ENCODE results near the gene TRMT6. TPM values are rescaled to one million over a fixed set of nuclear protein-coding genes. Genes with fewer than 3 reads are reported as not detected.

The TRMT6 gene
- total RNA-seq, 1 donor from 2014 or later: 9.6 TPM

DNA sequence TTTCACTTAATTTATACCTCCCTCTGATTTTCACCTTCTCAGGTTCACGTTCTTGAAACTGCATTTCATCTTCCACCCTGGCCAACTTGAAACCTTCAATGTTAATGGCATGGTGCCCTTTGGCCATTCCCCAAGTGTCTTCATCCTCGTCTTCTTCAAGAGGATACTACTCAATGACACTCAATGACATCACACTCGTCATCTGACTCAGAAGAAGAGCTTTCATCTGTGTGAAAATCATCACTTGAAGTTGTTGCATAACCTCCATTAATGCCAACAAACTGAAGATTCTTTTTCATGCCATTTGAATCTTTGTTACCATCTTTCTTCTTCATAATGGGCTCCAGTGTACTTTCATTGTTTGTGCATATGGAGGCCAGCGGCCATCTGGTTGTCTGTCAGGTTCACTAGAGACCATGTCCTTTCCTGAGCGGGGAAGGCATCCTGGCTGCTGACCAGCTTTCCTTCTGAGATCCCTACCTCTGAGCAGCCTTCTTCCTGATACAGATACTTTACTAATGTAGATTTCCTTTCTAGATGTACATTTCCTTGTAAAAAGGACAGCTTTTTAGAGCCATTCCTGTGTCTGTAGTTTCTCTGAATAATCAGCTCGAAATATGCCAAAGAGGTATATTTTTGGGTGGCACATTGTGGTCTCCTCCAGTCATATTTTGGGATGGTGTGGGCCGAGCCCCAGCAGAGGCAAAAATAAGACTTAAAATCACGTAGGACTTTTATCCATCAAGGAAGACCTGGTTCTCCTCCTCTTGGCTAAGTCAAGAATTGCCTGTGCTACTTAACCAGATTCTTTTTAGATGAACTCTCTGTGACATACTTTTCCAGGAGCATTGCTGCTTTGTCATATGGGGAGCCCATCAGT is 21.3 kb downstream of the TRMT6 start:
- Histone ChIP-seq H3K4me3 (no peak overlapping the region), H3K36me3 (no peaks in the 10 kb centered on the region), H3K4me1 (no peaks in the 10 kb centered on the region), H3K27ac (no peak overlapping the region), H3K27me3 (no peaks in the 10 kb centered on the region), H3K9me3 (no peaks in the 10 kb centered on the region)
- intact Hi-C loops (cut with DNase I): no loop called here
- TF ChIP-seq POLR2AphosphoS5 (IDR thresholded peaks at IDR 0.05; ENCODE audit: insufficient read depth in 1 of 2, low read depth in 1 of 2) (no peak), POLR2A (IDR thresholded peaks at IDR 0.05) (no peak)
- TF ChIP-seq, protein P1, sequence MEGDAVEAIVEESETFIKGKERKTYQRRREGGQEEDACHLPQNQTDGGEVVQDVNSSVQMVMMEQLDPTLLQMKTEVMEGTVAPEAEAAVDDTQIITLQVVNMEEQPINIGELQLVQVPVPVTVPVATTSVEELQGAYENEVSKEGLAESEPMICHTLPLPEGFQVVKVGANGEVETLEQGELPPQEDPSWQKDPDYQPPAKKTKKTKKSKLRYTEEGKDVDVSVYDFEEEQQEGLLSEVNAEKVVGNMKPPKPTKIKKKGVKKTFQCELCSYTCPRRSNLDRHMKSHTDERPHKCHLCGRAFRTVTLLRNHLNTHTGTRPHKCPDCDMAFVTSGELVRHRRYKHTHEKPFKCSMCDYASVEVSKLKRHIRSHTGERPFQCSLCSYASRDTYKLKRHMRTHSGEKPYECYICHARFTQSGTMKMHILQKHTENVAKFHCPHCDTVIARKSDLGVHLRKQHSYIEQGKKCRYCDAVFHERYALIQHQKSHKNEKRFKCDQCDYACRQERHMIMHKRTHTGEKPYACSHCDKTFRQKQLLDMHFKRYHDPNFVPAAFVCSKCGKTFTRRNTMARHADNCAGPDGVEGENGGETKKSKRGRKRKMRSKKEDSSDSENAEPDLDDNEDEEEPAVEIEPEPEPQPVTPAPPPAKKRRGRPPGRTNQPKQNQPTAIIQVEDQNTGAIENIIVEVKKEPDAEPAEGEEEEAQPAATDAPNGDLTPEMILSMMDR (IDR thresholded peaks at IDR 0.05): no peak
- DNase-seq (ENCODE audit: extremely low spot score in 2 of 2): no peak

DNA sequence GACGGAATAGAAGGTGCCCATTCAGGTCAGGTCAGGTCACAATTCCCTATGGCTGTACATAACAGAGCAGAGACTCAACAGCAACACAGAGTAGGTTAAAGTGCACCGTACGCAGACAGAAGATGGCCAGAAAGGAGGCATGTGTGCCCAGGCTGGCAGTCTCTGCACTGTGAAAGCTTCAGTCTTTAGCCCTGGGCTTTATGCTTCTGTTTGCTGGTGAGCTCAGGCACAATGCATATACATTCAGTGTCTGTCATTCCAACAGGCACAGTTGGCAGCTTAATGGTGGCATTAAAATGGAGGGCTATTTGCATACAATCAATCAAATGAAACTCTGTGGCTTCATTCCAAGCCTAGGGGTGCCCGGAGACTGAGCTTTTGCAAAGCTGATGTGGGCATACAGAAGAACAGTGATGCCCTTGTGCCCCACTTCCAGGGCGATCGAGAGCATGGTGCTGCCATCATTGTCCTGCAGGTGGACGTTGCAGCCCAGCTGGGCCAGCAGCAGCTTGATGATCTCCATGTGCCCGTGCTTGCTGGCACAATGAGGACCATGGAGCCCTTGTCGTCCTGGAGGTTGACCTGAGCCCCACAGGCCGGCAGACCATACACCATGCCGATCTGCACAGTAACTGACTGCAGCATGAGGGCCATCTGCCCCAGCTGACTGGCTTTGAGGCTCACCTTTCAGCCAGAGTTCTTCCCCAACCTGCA is 22.4 kb downstream of the TRMT6 start:
- Histone ChIP-seq H3K4me3 (no peak overlapping the region), H3K4me1 (no peaks in the 10 kb centered on the region), H3K27ac (no peak overlapping the region), H3K36me3 (no peaks in the 10 kb centered on the region), H3K27me3 (no peaks in the 10 kb centered on the region), H3K9me3 (no peaks in the 10 kb centered on the region)
- TF ChIP-seq POLR2AphosphoS5 (IDR thresholded peaks at IDR 0.05; ENCODE audit: insufficient read depth in 1 of 2, low read depth in 1 of 2): no peak
- no peak for TF ChIP-seq POLR2A (IDR thresholded peaks at IDR 0.05)
- TF ChIP-seq, protein P1 (IDR thresholded peaks at IDR 0.05): no peak
- no peak for DNase-seq (ENCODE audit: extremely low spot score in 2 of 2)
- intact Hi-C loops (cut with DNase I): no loop called here

DNA sequence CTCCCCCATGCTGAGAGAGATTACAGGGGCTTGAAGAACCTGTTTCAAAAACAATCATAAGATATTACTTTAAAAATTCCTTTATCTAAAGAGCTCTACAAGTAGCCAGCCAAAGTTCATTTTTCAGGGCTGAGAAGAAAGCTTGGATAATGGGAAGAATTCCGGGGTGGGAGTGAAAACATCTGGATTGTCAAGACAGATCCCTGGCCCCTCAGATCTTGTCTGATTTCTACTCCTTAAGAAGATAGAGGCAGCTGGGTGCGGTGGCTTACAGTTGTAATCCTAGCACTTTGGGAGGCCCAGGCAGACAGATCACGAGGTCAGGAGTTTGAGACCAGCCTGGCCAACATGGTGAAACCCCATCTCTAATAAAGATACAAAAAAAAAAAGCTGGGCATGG is 24.8 kb downstream of the TRMT6 start:
- no peak overlapping the region for H3K4me3 ChIP-seq
- no peaks in the 10 kb centered on the region for H3K9me3 ChIP-seq
- intact Hi-C loops (cut with DNase I): no loop called here
- no peaks in the 10 kb centered on the region for H3K27me3 ChIP-seq
- H3K27ac ChIP-seq: no peak overlapping the region
- TF ChIP-seq, protein P1 (IDR thresholded peaks at IDR 0.05): no peak
- no peak for TF ChIP-seq POLR2A (IDR thresholded peaks at IDR 0.05)
- TF ChIP-seq POLR2AphosphoS5 (IDR thresholded peaks at IDR 0.05; ENCODE audit: insufficient read depth in 1 of 2, low read depth in 1 of 2): no peak
- no peak for DNase-seq (ENCODE audit: extremely low spot score in 2 of 2)
- no peaks in the 10 kb centered on the region for H3K36me3 ChIP-seq
- no peaks in the 10 kb centered on the region for H3K4me1 ChIP-seq

DNA sequence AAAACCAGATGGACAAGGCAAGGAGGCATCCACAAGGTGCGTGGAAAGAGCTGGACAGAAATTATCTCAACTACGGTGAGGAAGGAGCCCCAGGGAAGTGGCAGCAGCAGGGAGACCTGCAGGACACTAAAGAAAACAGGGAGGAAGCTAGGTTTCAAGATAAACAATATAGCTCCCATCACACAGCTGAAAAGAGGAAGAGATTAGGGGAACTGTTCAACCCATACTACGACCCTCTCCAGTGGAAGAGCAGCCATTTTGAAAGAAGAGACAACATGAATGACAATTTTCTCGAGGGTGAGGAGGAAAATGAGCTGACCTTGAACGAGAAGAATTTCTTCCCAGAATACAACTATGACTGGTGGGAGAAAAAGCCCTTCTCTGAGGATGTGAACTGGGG is 26.8 kb downstream of the TRMT6 start:
- TF ChIP-seq, protein P1 (IDR thresholded peaks at IDR 0.05): no peak
- TF ChIP-seq POLR2AphosphoS5 (IDR thresholded peaks at IDR 0.05; ENCODE audit: insufficient read depth in 1 of 2, low read depth in 1 of 2) (no peak), POLR2A (IDR thresholded peaks at IDR 0.05) (no peak)
- Histone ChIP-seq H3K27ac (no peak overlapping the region), H3K36me3 (no peaks in the 10 kb centered on the region), H3K4me3 (no peak overlapping the region), H3K4me1 (no peaks in the 10 kb centered on the region), H3K27me3 (no peaks in the 10 kb centered on the region), H3K9me3 (no peaks in the 10 kb centered on the region)
- no peak for DNase-seq (ENCODE audit: extremely low spot score in 2 of 2)
- intact Hi-C loops (cut with DNase I): no loop called here

DNA sequence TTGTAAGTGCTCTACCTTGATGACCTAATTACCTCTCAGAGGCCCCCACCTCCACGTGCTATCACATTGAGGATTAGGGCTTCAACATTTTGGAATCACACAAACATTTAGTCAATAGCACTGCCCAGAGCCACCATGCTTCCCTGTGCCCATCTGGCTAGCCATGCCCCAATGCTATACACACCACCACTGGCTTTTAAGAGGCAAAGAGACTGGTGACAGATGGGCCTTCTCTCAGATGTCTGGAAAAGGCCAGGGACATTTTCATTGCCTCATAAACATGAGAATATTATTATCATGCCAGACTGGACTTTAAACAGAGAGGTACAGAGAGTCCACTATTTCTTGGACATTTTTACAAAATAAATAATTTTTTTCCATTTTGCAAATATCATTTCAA is 29.8 kb downstream of the TRMT6 start:
- Histone ChIP-seq H3K27me3 (no peaks in the 10 kb centered on the region), H3K36me3 (no peaks in the 10 kb centered on the region), H3K9me3 (no peaks in the 10 kb centered on the region), H3K27ac (no peak overlapping the region), H3K4me1 (no peaks in the 10 kb centered on the region), H3K4me3 (no peak overlapping the region)
- TF ChIP-seq POLR2AphosphoS5 (IDR thresholded peaks at IDR 0.05; ENCODE audit: insufficient read depth in 1 of 2, low read depth in 1 of 2) (no peak), POLR2A (IDR thresholded peaks at IDR 0.05) (no peak)
- TF ChIP-seq, protein P1 (IDR thresholded peaks at IDR 0.05): no peak
- intact Hi-C loops (cut with DNase I): no loop called here
- DNase-seq (ENCODE audit: extremely low spot score in 2 of 2): no peak

All from vagina (tissue), 2 donors.